ENCODE data around the gene BCL7B.
"Not testable (repeated sequence)": the region's sequence is repeated elsewhere in the genome, so short reads cannot be mapped to it uniquely, and the experiment has no call there.

Gene BCL7B

DNA sequence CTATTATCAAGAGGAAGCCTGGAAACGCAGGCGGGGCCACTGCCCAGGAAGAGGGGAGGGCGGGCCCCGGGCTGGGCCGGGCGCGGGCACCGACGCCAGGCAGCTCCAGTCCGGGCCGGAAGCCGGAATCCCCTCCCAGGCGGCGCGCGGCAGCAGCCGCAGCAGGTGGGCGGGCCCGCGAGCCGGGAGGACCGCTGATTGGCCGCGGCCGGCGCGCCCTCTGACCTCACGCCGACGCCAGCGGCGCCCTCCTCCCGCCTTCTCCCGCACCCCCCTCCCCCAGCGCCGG, 438 bp downstream of the BCL7B start:
- TF ChIP-seq, protein P1, sequence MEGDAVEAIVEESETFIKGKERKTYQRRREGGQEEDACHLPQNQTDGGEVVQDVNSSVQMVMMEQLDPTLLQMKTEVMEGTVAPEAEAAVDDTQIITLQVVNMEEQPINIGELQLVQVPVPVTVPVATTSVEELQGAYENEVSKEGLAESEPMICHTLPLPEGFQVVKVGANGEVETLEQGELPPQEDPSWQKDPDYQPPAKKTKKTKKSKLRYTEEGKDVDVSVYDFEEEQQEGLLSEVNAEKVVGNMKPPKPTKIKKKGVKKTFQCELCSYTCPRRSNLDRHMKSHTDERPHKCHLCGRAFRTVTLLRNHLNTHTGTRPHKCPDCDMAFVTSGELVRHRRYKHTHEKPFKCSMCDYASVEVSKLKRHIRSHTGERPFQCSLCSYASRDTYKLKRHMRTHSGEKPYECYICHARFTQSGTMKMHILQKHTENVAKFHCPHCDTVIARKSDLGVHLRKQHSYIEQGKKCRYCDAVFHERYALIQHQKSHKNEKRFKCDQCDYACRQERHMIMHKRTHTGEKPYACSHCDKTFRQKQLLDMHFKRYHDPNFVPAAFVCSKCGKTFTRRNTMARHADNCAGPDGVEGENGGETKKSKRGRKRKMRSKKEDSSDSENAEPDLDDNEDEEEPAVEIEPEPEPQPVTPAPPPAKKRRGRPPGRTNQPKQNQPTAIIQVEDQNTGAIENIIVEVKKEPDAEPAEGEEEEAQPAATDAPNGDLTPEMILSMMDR (IDR thresholded peaks at IDR 0.05; ENCODE audit: borderline replicate concordance, insufficient read depth, low read depth, low read length): no peak
- peak overlapping the region; percentile 89 for H3K4me3 ChIP-seq (ENCODE audit: low read depth, low read length)

DNA sequence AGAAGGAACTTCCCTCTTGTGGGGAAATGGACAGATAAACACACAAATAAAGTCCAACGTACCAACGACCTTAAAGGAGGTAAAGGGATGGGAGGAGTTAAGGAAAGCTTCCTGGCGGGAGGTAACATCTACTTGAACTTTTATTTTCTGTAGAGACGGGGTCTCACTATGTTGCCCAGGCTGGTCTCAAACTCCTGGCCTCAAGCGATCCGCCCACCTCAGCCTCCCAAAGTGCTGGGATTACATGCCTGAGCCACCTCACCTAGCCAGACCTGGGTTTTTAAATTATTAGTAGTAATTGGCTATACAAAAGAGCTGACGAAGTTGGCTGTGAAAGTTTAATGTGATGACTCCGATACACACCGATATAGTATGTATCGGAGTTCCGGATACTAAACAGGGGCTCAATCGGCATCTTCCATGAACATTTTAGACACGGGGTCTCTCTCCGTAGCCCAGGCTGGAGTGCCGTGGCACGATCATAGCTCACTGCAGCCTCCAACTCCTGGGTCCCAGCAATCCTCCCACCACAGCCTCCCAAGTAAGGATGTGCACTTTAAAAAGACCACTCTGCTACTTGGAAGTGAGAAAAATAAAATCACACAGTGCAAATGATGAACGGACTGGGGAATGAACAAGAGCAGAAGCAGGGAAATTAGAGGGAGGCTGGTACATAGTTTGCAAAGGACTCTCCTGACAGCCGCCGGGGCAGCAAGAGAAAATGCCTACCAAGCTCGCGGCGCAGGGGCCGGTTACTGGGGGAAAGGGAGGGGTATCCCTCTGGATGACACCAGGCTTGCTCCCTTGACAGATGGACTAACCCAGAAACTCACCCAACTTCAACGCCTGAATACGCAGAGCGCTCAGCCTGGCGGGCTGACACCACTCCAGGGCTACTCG, 1.0 kb downstream of the BCL7B start:
- H3K4me3 ChIP-seq (ENCODE audit: low read depth, low read length): peak overlapping the region; percentile 64
- TF ChIP-seq, protein P1 (IDR thresholded peaks at IDR 0.05; ENCODE audit: borderline replicate concordance, insufficient read depth, low read depth, low read length): no peak

DNA sequence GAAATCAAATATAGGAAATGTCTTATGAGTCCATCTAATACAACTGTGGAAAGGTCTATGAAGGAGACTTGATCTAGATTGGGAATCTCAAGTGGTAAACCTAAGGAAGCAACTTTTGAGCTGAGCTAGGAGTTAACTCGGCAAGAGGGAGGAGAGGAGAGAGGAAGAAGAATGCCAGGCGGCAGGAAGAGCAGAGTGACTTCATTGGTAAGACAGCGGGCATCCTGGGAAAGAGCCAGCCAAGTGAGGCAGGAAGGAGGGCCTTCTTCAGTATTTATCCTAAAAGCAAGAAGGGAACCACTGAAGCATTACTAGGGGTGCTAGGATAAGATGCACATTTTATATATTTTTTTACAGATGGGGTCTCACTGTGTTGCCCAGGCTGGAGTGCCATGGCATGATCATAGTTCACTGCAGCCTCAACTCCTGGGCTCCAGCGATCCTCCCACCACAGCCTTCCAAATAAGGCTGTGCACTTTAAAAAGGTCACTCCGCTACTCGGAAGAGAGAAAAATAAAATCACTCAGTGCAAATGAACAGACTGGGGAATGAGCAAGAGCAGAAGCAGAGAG, 2.0 kb downstream of the BCL7B start:
- no peak overlapping the region for H3K4me3 ChIP-seq (ENCODE audit: low read depth, low read length)
- TF ChIP-seq, protein P1 (IDR thresholded peaks at IDR 0.05; ENCODE audit: borderline replicate concordance, insufficient read depth, low read depth, low read length): no peak

DNA sequence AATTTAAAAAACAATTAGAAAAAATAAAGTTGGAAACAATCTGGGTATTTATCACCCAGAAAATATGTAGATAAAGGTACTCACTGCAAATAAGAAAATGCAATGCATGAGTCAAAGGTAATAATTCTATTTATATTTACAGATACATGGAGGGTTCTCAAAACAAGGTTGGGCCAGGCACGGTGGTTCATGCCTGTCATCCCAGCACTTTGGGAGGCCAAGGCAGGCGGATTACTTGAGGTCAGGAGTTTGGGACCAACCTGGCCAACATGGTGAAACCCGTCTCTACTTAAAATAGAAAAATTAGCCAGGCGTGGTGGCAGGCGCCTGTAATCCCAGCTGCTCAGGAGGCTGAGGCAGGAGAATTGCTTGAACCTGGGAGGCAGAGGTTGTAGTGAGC, 7.4 kb downstream of the BCL7B start:
- not testable (repeated sequence) for H3K4me3 ChIP-seq (ENCODE audit: low read depth, low read length)

DNA sequence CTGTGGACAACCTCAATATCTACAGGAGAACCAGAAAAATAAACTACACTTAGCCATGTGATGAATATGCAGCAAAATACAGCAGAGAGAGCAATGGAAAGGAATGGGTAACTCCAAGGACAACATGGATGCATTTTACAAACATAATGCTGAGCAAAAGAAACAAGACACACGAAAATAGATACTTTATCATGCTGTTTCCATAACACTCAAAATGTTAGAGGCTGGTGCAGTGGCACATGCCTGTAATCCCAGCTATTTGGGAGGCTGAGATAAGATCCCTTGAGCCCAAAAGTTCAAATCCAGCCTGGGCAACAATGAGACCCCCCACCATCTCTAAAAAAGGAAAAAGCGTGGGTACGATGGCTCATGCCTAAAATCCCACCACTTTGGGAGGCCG, 8.3 kb downstream of the BCL7B start:
- H3K4me3 ChIP-seq (ENCODE audit: low read depth, low read length): no peak overlapping the region
- TF ChIP-seq, protein P1 (IDR thresholded peaks at IDR 0.05; ENCODE audit: borderline replicate concordance, insufficient read depth, low read depth, low read length): no peak

DNA sequence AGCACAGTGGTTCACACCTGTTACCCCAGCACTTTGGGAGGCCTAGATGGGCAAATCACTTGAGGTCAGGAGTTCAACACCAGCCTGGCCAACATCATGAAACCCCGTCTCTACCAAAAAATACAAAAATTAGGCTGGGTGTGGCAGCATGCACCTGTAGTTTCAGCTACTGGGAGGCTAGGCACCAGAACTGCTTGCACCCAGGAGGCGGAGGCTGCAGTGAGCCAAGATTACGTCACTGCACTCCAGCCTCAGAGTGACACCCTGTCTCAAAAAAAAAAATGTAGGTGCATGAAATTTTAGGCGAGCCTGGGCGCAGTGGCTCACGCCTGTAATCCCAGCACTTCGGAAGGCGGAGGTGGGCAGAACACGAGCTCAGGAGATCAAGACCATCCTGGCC, 9.6 kb downstream of the BCL7B start:
- TF ChIP-seq, protein P1 (IDR thresholded peaks at IDR 0.05; ENCODE audit: borderline replicate concordance, insufficient read depth, low read depth, low read length): no peak
- no peak overlapping the region for H3K4me3 ChIP-seq (ENCODE audit: low read depth, low read length)

DNA sequence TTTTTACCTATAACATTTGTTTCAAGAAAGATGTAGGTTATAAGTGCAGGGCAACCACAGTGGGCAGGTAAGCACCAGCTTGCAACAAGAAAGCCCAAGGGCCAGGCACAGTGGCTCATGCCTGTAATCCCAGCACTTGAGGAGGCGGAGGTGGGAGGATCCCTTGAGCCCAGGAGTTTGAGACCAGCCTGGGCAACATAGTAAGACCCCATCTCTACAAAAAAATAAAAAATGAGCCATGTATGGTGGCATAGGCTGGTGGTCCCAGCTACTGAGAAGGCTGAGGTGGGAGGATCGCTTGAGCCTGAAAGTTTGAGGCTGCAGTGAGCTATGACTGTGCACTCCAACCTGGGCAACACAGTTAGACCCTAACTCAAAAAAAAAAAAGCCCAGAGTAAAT, 12.8 kb downstream of the BCL7B start:
- TF ChIP-seq, protein P1 (IDR thresholded peaks at IDR 0.05; ENCODE audit: borderline replicate concordance, insufficient read depth, low read depth, low read length): no peak
- H3K4me3 ChIP-seq (ENCODE audit: low read depth, low read length): no peak overlapping the region

Measured in GM12875 (cell line).